Smooth muscle cell (in vitro differentiated cells): ENCODE data around the gene MFGE8. TPM values are rescaled to one million over a fixed set of nuclear protein-coding genes. Genes with fewer than 3 reads are reported as not detected.

ENCODE experiments used
- DNase-seq: peaks from one replicate; lab custom pipeline; 2025; ENCODE audit not compliant: unreplicated experiment; lab: John Stamatoyannopoulos, UW
- H2AFZ ChIP-seq: fragments of 200-600 bp; sonication (generic); 2 replicates; pipeline ENCODE4 v1.6.0; 2016; ENCODE audit warnings: antibody characterized with exemption, low read depth, mild to moderate bottlenecking
- H3F3A ChIP-seq: fragments of 200-600 bp; sonication (generic); 2 replicates; pipeline ENCODE4 v1.6.0; 2017; ENCODE audit warnings: antibody characterized with exemption, low read depth
- H3K27ac ChIP-seq: fragments of 200-600 bp; sonication (generic); 2 replicates; pipeline ENCODE4 v1.5.1; 2016; ENCODE audit warnings: low read depth, mild to moderate bottlenecking
- H3K27me3 ChIP-seq: fragments of 200-600 bp; sonication (generic); 2 replicates; pipeline ENCODE4 v1.6.1; 2016; ENCODE audit warnings: low read depth, mild to moderate bottlenecking
- H3K36me3 ChIP-seq: fragments of 200-600 bp; sonication (generic); 2 replicates; pipeline ENCODE4 v1.5.1; 2016; ENCODE audit warnings: low read depth
- H3K4me1 ChIP-seq: fragments of 200-600 bp; sonication (generic); 2 replicates; pipeline ENCODE4 v1.5.1; 2016; ENCODE audit warnings: low read depth
- H3K4me2 ChIP-seq: fragments of 200-600 bp; sonication (generic); 2 replicates; pipeline ENCODE4 v1.6.0; 2016; ENCODE audit warnings: mild to moderate bottlenecking
- H3K4me3 ChIP-seq: fragments of 200-600 bp; sonication (generic); 2 replicates; pipeline ENCODE4 v1.5.1; 2016; ENCODE audit warnings: mild to moderate bottlenecking
- H3K79me2 ChIP-seq: fragments of 200-600 bp; sonication (generic); 2 replicates; pipeline ENCODE4 v1.6.0; 2016; ENCODE audit warnings: low read depth, mild to moderate bottlenecking
- H3K9ac ChIP-seq: fragments of 200-600 bp; sonication (generic); 2 replicates; pipeline ENCODE4 v1.6.0; 2016; ENCODE audit warnings: low read depth
- H3K9me3 ChIP-seq: fragments of 200-600 bp; sonication (generic); replicated peaks from 2 replicates; pipeline ENCODE4 v1.5.1; 2016; ENCODE audit warnings: low read depth
- H4K20me1 ChIP-seq: fragments of 200-600 bp; sonication (generic); 2 replicates; pipeline ENCODE4 v1.6.0; 2016; ENCODE audit warnings: low read depth
- WGBS: methylation state at CpG from one replicate; pipeline ENCODE4 v1.1.7; 2016; ENCODE audit warnings: low lambda C conversion rate; 5-methylcytosine and 5-hydroxymethylcytosine counted together
- polyA plus RNA-seq: library from polyadenylated mRNA; unstranded; fragments of >200 nt; fragmentation: Nextera tagmentation; extraction: Ambion mirVana; gene quantifications from 2 replicates; pipeline ENCODE4 v1.2.1, GENCODE V29; 2016
- total RNA-seq: library from RNA; depleted of rRNA; stranded (reverse); fragments of >200 nt; gene quantifications from 2 replicates; pipeline ENCODE4 v1.2.3, GENCODE V29; 2014
- TF ChIP-seq, protein P1 (sequence below): fragments of 200-600 bp; sonication (generic); IDR thresholded peaks from 2 replicates; pipeline ENCODE4 v1.5.1; 2017; ENCODE audit warnings: borderline replicate concordance, mild to moderate bottlenecking, antibody characterized with exemption; ENCODE audit not compliant: insufficient read depth, poor library complexity, severe bottlenecking

The MFGE8 gene
- total and polyA plus RNA-seq, 2 experiments from 2014 or later, result 185 to 237 TPM

DNA sequence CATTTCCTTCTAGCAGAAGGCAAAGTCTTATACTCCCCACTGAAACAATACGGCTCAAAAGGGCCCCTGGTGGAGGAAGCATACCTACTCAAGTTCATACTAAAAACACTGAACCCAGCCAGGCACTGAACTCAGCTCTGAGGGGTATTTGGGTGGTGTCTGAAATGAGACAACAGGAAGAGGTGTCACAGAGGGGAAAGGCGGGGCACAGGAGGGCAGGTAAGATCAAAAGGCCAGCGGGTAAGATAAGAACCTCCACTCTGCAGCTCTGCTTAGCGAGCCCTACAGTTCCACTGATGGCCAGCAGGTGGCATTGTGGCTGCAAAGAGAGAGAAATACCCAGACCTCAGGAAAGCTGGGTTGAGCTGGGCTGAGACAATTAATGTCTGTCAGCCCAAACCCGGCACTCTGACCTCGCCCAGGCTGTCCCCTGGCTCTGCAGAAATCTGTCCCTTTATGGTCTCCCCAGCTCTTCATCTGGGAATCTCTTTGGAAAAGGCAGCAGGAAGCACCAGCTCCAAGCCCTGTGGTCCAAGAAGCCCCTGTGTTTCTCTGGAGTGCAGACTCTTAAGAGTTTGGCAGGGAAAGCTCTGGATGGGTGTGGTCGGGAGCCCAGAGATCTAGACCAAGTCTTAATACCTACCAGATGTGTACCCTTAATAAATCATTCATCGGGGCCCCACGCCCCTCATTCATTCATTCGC is 8.4 kb downstream of the MFGE8 start:
- H3K27ac ChIP-seq, result no peak overlapping the region

DNA sequence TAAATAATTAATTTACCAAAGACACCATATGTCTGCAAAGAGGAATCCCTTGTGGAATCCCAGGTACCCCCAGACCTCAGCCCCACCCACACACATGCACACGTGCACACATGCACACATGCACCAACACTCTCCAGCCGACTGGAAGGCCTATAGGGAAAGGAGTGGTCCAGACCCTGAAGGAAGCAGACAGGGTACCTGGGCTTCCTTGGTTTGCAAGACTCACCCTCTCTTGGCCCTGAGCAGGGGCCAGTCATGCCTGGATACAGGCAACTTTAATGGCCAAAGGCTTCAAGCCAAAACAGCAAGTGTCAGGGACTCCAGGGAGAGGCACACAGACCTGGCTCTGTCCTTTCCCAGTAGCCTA is 8.9 kb downstream of the MFGE8 start:
- Histone ChIP-seq H3K27me3 (no peaks in the 10 kb centered on the region), H4K20me1 (peaks cover 73% of the 10 kb centered on the region), H3K4me2 (no peak overlapping the region), H3K9me3 (no peaks in the 10 kb centered on the region), H3K4me3 (no peak overlapping the region), H3K4me1 (no peaks in the 10 kb centered on the region), H3K79me2 (peaks cover 5% of the 10 kb centered on the region), H3K27ac (no peak overlapping the region), H3F3A (no peaks in the 10 kb centered on the region), H3K36me3 (no peaks in the 10 kb centered on the region), H2AFZ (no peak overlapping the region), H3K9ac (no peak overlapping the region)
- no peak for DNase-seq
- 94% methylated on average over 2 of the region's 2 CpGs for WGBS
- TF ChIP-seq, protein P1, sequence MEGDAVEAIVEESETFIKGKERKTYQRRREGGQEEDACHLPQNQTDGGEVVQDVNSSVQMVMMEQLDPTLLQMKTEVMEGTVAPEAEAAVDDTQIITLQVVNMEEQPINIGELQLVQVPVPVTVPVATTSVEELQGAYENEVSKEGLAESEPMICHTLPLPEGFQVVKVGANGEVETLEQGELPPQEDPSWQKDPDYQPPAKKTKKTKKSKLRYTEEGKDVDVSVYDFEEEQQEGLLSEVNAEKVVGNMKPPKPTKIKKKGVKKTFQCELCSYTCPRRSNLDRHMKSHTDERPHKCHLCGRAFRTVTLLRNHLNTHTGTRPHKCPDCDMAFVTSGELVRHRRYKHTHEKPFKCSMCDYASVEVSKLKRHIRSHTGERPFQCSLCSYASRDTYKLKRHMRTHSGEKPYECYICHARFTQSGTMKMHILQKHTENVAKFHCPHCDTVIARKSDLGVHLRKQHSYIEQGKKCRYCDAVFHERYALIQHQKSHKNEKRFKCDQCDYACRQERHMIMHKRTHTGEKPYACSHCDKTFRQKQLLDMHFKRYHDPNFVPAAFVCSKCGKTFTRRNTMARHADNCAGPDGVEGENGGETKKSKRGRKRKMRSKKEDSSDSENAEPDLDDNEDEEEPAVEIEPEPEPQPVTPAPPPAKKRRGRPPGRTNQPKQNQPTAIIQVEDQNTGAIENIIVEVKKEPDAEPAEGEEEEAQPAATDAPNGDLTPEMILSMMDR, result no peak

More for the DNA sequence above, 8.4 kb downstream of the MFGE8 start:
- TF ChIP-seq, protein P1, result peak; percentile 93
- Histone ChIP-seq H3K9ac (no peak overlapping the region), H3K4me1 (no peaks in the 10 kb centered on the region), H3K79me2 (peaks cover 5% of the 10 kb centered on the region), H3K36me3 (no peaks in the 10 kb centered on the region), H4K20me1 (peaks cover 78% of the 10 kb centered on the region), H3K4me3 (no peak overlapping the region), H3K27me3 (no peaks in the 10 kb centered on the region), H2AFZ (no peak overlapping the region), H3K9me3 (no peaks in the 10 kb centered on the region), H3K4me2 (no peak overlapping the region), H3F3A (no peaks in the 10 kb centered on the region)
- 51% methylated on average over 10 of the region's 10 CpGs for WGBS
- DNase-seq, result peak; percentile 32

DNA sequence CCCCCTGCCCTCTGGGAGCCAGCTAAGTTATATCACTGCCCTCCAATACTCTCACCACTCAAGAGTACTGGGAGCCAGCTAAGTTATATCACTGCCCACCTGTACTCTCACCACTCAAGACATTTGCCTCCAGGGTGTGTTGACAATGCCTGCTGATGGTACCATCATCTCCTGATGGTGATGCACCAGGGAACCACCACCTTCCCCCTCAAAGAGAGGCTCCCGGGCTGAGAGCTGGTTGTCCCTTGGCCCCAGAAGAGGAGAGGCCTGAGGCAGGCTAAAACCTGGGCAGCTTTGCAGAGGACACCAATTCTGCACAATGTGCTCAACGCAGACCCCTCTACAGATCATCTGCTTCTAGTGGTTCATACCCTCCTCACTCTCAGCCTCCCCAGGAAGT is 10.3 kb downstream of the MFGE8 start:
- peaks cover 59% of the 10 kb centered on the region for H4K20me1 ChIP-seq
- peaks cover 2% of the 10 kb centered on the region for H3K4me1 ChIP-seq
- no peak overlapping the region for H3K4me2 ChIP-seq
- H3K27ac ChIP-seq, result no peak overlapping the region
- TF ChIP-seq, protein P1, result no peak
- H3K79me2 ChIP-seq, result no peaks in the 10 kb centered on the region
- H2AFZ ChIP-seq, result no peak overlapping the region
- DNase-seq, result no peak
- H3K4me3 ChIP-seq, result no peak overlapping the region
- H3K9me3 ChIP-seq, result no peaks in the 10 kb centered on the region
- no peaks in the 10 kb centered on the region for H3K27me3 ChIP-seq
- H3K36me3 ChIP-seq, result no peaks in the 10 kb centered on the region
- no peak overlapping the region for H3K9ac ChIP-seq
- WGBS, result 72% methylated on average over 2 of the region's 2 CpGs
- no peaks in the 10 kb centered on the region for H3F3A ChIP-seq
